ENCODE results near the gene YIF1B.

Gene YIF1B

GRCh38 chr19:38281811-38282566, 33.8 kb downstream of the YIF1B start:
- no peaks in the 10 kb centered on the region for H3F3A ChIP-seq (ENCODE audit: insufficient read depth)
- H3K27ac ChIP-seq (ENCODE audit: low read depth, low read length): no peak overlapping the region
- H3K36me3 ChIP-seq (ENCODE audit: low read length): no peaks in the 10 kb centered on the region
- H3K9me2 ChIP-seq (replicated peaks; ENCODE audit: insufficient read depth, low read length): no peaks in the 10 kb centered on the region
- TF ChIP-seq, protein P1, sequence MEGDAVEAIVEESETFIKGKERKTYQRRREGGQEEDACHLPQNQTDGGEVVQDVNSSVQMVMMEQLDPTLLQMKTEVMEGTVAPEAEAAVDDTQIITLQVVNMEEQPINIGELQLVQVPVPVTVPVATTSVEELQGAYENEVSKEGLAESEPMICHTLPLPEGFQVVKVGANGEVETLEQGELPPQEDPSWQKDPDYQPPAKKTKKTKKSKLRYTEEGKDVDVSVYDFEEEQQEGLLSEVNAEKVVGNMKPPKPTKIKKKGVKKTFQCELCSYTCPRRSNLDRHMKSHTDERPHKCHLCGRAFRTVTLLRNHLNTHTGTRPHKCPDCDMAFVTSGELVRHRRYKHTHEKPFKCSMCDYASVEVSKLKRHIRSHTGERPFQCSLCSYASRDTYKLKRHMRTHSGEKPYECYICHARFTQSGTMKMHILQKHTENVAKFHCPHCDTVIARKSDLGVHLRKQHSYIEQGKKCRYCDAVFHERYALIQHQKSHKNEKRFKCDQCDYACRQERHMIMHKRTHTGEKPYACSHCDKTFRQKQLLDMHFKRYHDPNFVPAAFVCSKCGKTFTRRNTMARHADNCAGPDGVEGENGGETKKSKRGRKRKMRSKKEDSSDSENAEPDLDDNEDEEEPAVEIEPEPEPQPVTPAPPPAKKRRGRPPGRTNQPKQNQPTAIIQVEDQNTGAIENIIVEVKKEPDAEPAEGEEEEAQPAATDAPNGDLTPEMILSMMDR (IDR thresholded peaks at IDR 0.05; ENCODE audit: insufficient read depth, low read length, poor library complexity, severe bottlenecking): no peak
- TF ChIP-seq EZH2phosphoT487 (conservative IDR thresholded peaks at IDR 0.05; ENCODE audit: low read length): no peak
- no peaks in the 10 kb centered on the region for H3K79me2 ChIP-seq (ENCODE audit: insufficient read depth, low read length)
- H4K20me1 ChIP-seq (ENCODE audit: low read depth, low read length): no peaks in the 10 kb centered on the region
- no peak overlapping the region for H2AFZ ChIP-seq (ENCODE audit: low read depth, low read length, severe bottlenecking)
- H3K9me3 ChIP-seq (ENCODE audit: insufficient read depth, low read length): no peaks in the 10 kb centered on the region
- H3K4me3 ChIP-seq (ENCODE audit: insufficient read depth, low read length, poor library complexity, severe bottlenecking): no peak overlapping the region
- H3K4me2 ChIP-seq (ENCODE audit: low read depth, low read length, poor library complexity, severe bottlenecking): no peak overlapping the region
- no peaks in the 10 kb centered on the region for H3K27me3 ChIP-seq (ENCODE audit: low read length)
- H3K9ac ChIP-seq (ENCODE audit: low read length): no peak overlapping the region

DNA sequence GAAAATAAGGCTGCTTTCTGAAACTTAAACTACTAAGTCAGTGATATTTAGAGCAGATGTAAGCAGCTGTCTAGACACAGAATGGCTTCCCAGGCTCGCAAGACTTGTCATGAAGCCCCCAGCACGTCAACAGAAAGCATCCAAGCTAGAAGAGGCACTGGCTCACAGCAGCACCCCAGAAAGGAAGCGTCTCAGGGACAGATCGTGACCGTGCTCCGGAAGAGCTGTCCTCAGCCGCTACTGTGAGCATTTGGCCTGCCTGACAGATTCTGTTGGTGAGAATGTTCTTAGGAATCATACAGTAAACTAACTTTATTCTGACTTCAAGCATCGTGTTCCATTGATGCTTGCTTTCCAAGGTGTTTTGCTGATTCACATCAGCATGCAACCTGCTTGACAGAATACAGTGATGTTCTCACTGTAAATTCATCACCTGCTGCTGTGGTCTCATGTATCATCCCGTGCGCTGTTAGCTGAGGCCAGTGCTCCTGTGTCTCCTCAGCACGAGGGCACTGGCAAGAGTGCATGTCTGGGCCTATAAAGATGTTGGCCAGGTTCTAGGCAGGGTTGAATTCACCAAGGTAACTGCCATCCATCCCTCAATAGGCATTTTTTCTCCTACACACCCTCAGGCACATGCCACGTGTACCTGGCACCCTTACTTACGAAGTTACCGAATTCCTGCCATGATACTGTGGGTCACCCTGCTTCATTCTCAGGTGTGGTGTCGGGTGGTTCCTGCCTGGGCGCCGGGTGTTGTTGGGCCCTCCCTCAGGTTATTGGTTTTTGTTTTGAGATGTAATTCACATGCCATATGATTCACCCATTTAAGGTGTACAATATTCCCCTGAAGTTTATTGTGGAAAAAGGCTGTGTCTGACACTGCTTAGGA, 35.5 kb downstream of the YIF1B start:
- Histone ChIP-seq H3K4me3 (ENCODE audit: insufficient read depth, low read length, poor library complexity, severe bottlenecking) (no peak overlapping the region), H2AFZ (ENCODE audit: low read depth, low read length, severe bottlenecking) (no peak overlapping the region), H3K36me3 (ENCODE audit: low read length) (no peaks in the 10 kb centered on the region), H3K9me2 (replicated peaks; ENCODE audit: insufficient read depth, low read length) (no peaks in the 10 kb centered on the region), H3K27me3 (ENCODE audit: low read length) (no peaks in the 10 kb centered on the region), H3K79me2 (ENCODE audit: insufficient read depth, low read length) (no peaks in the 10 kb centered on the region), H3K27ac (ENCODE audit: low read depth, low read length) (no peak overlapping the region), H3K9ac (ENCODE audit: low read length) (no peak overlapping the region), H4K20me1 (ENCODE audit: low read depth, low read length) (no peaks in the 10 kb centered on the region), H3K4me2 (ENCODE audit: low read depth, low read length, poor library complexity, severe bottlenecking) (no peak overlapping the region), H3F3A (ENCODE audit: insufficient read depth) (no peaks in the 10 kb centered on the region), H3K9me3 (ENCODE audit: insufficient read depth, low read length) (no peaks in the 10 kb centered on the region)
- TF ChIP-seq EZH2phosphoT487 (conservative IDR thresholded peaks at IDR 0.05; ENCODE audit: low read length): no peak
- TF ChIP-seq, protein P1 (IDR thresholded peaks at IDR 0.05; ENCODE audit: insufficient read depth, low read length, poor library complexity, severe bottlenecking): no peak

DNA sequence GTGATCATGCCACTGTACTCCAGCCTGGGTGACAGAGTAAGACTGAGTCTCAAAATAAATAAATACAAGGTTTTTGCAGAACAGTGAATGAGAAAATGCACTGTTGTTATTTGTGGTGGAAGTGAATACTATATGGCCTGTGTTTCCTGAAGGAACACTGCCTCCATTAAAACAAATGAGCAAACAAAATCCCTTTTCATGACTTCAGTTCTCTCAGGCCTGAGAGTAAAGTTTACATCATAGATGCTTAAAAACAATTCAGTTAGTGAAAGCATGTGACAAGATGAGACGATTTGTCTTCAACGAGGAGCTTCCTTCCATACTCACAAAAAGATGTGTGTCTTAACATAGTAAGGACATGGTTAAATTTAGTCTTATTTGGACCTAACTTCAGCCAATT, 37.0 kb downstream of the YIF1B start:
- no peak overlapping the region for H3K4me2 ChIP-seq (ENCODE audit: low read depth, low read length, poor library complexity, severe bottlenecking)
- H2AFZ ChIP-seq (ENCODE audit: low read depth, low read length, severe bottlenecking): no peak overlapping the region
- no peaks in the 10 kb centered on the region for H3K27me3 ChIP-seq (ENCODE audit: low read length)
- no peak overlapping the region for H3K4me3 ChIP-seq (ENCODE audit: insufficient read depth, low read length, poor library complexity, severe bottlenecking)
- H4K20me1 ChIP-seq (ENCODE audit: low read depth, low read length): no peaks in the 10 kb centered on the region
- H3K9me3 ChIP-seq (ENCODE audit: insufficient read depth, low read length): no peaks in the 10 kb centered on the region
- H3F3A ChIP-seq (ENCODE audit: insufficient read depth): no peaks in the 10 kb centered on the region
- TF ChIP-seq EZH2phosphoT487 (conservative IDR thresholded peaks at IDR 0.05; ENCODE audit: low read length): no peak
- TF ChIP-seq, protein P1 (IDR thresholded peaks at IDR 0.05; ENCODE audit: insufficient read depth, low read length, poor library complexity, severe bottlenecking): no peak
- no peak overlapping the region for H3K27ac ChIP-seq (ENCODE audit: low read depth, low read length)
- no peaks in the 10 kb centered on the region for H3K36me3 ChIP-seq (ENCODE audit: low read length)
- no peak overlapping the region for H3K9ac ChIP-seq (ENCODE audit: low read length)
- H3K9me2 ChIP-seq (replicated peaks; ENCODE audit: insufficient read depth, low read length): no peaks in the 10 kb centered on the region
- H3K79me2 ChIP-seq (ENCODE audit: insufficient read depth, low read length): no peaks in the 10 kb centered on the region

Measured in SU-DHL-6 (cell line).